K562 (cell line): ENCODE measurements around the gene KCTD19. TPM values are rescaled to one million over a fixed set of nuclear protein-coding genes. Genes with fewer than 3 reads are reported as not detected.

ENCODE experiments used
- ATAC-seq: fragments of 200-7000 bp; cut with Tn5 transposase; 3 replicates; pipeline ENCODE4 v1.9.1; 2020; ENCODE audit warnings: moderate library complexity
- BruUV-seq: library from RNA; stranded (reverse); fragments of 400-500 nt; replicated peaks from 2 replicates; lab custom pipeline; 2021; lab: Mats Ljungman, UMichigan
- CTCF ChIA-PET: fragments of 300-600 bp; formaldehyde crosslinking; extraction: SDS; loops from one replicate; lab custom pipeline; 2021; ENCODE audit warnings: low intra/inter-chr PET ratio; lab: Yijun Ruan, JAX
- POLR2A ChIA-PET: fragments of 300-600, 350-650 bp; sonication (Branson Sonifier 250); formaldehyde crosslinking; extraction: SDS; loops from one replicate; lab custom pipeline; 2021; ENCODE audit warnings: antibody characterized with exemption, inconsistent platforms; lab: Yijun Ruan, JAX
- DNase-seq, 4 experiments: peaks; one replicate each; pipeline versions ENCODE4 v3.0.0 to v3.0.0-alpha.2; 2011 to 2018; ENCODE audit warnings: low spot score in 3 of 4, mixed read lengths in 3 of 4; ENCODE audit errors: extremely low read depth in 1 of 4
- FAIRE-seq: peaks from 2 replicates; lab custom pipeline; 2011; peaks lifted over from hg19 to GRCh38; lab: Jason Lieb, UNC
- H2AFZ ChIP-seq: 2 replicates; pipeline ENCODE4 v1.6.0; 2011; ENCODE audit warnings: low read depth, low read length, control low read depth, inconsistent platforms
- H3K27ac ChIP-seq: fragments of 200-600 bp; 3 replicates; pipeline ENCODE4 v1.8.0; 2011; ENCODE audit warnings: low read depth, mild to moderate bottlenecking, control low read depth, inconsistent platforms, low read length, moderate library complexity, mixed read lengths; ENCODE audit errors: extremely low read depth
- H3K27me3 ChIP-seq, 2 experiments: fragments of 300-600 bp in 1 of 2; 2 replicates in 1 of 2; 3 replicates in 1 of 2; pipeline versions ENCODE4 v1.6.0 to v1.8.0; 2011; ENCODE audit warnings: inconsistent platforms in 2 of 2, low read length in 2 of 2, mild to moderate bottlenecking in 1 of 2, mixed read lengths in 1 of 2, moderate library complexity in 1 of 2; ENCODE audit not compliant: control insufficient read depth in 2 of 2, insufficient read depth in 2 of 2
- H3K36me3 ChIP-seq: fragments of 300-600 bp; 3 replicates; pipeline ENCODE4 v1.8.0; 2011; ENCODE audit warnings: mild to moderate bottlenecking, low read length, inconsistent platforms; ENCODE audit not compliant: control insufficient read depth, insufficient read depth
- H3K4me1 ChIP-seq, 2 experiments: fragments of 200-600 bp in 1 of 2; replicated peaks in 1 of 2; 2 replicates in 1 of 2; 3 replicates in 1 of 2; pipeline versions ENCODE4 v1.5.1 to v1.8.0; 2011; ENCODE audit warnings: inconsistent platforms in 2 of 2, low read length in 2 of 2, mild to moderate bottlenecking in 1 of 2, mixed read lengths in 1 of 2, moderate library complexity in 1 of 2; ENCODE audit not compliant: control insufficient read depth in 2 of 2, insufficient read depth in 2 of 2
- H3K4me2 ChIP-seq: 2 replicates; pipeline ENCODE4 v1.6.1; 2011; ENCODE audit warnings: low read length, control low read depth, inconsistent platforms, mixed read lengths; ENCODE audit not compliant: insufficient read depth
- H3K4me3 ChIP-seq: fragments of 200-600 bp; sonication (generic), shearing (Covaris generic); 2 replicates; pipeline ENCODE4 v1.5.1; 2016; ENCODE audit warnings: control low read depth, inconsistent platforms
- H3K79me2 ChIP-seq: fragments of 200-600 bp; 3 replicates; pipeline ENCODE4 v1.8.0; 2011; ENCODE audit warnings: low read length, inconsistent platforms; ENCODE audit not compliant: control insufficient read depth, insufficient read depth
- H3K9ac ChIP-seq, 2 experiments: 2 replicates each; pipeline versions ENCODE4 v1.6.0 to v1.6.1; 2011; ENCODE audit warnings: low read depth in 2 of 2, low read length in 2 of 2, control low read depth in 1 of 2, inconsistent platforms in 1 of 2, mild to moderate bottlenecking in 1 of 2, mixed read lengths in 1 of 2; ENCODE audit not compliant: insufficient read depth in 1 of 2
- H3K9me1 ChIP-seq: one replicate; pipeline ENCODE4 v1.6.0; 2011; ENCODE audit warnings: inconsistent platforms, mild to moderate bottlenecking, low read length, moderate library complexity; ENCODE audit not compliant: control insufficient read depth, insufficient read depth
- H3K9me3 ChIP-seq: replicated peaks from 2 replicates; pipeline ENCODE4 v1.5.1; 2011; ENCODE audit warnings: low read depth, low read length, inconsistent platforms; ENCODE audit not compliant: control insufficient read depth, insufficient read depth
- H4K20me1 ChIP-seq: replicated peaks from 2 replicates; pipeline ENCODE4 v1.6.1; 2011; ENCODE audit warnings: low read length, inconsistent platforms, mixed read lengths; ENCODE audit not compliant: control insufficient read depth, insufficient read depth
- CBFA2T2 ChIP-seq: fragments of 450-650 bp; conservative IDR thresholded peaks from 2 replicates; pipeline ENCODE4 v1.6.1; 2017; ENCODE audit warnings: mild to moderate bottlenecking
- CHD1 ChIP-seq: fragments of 200-600 bp; sonication (generic); IDR thresholded peaks from one replicate; pipeline ENCODE4 v1.6.1; 2012; ENCODE audit warnings: mild to moderate bottlenecking, moderate library complexity, low read length, inconsistent platforms
- MBD2 ChIP-seq: sonication (generic); IDR thresholded peaks from 2 replicates; pipeline ENCODE4 v1.6.1; 2016; ENCODE audit warnings: low read depth, borderline replicate concordance
- MYNN ChIP-seq, 2 experiments: sonication (generic); formaldehyde crosslinking in 1 of 2; IDR thresholded peaks; 2 replicates each; pipeline versions ENCODE4 v1.5.0 to v1.6.1; 2016 to 2020; ENCODE audit warnings: antibody characterized with exemption in 1 of 2, missing genetic modification reagents in 1 of 2
- POU5F1 ChIP-seq: fragments of 150-350 bp; IDR thresholded peaks from 2 replicates; pipeline ENCODE4 v1.6.1; 2014; ENCODE audit warnings: borderline replicate concordance, low read length, low read depth, mild to moderate bottlenecking; ENCODE audit not compliant: partially characterized antibody
- SMARCE1 ChIP-seq: fragments of 450-650 bp; IDR thresholded peaks from 2 replicates; pipeline ENCODE4 v1.7.1; 2016; ENCODE audit warnings: mild to moderate bottlenecking
- TSC22D4 ChIP-seq: fragments of 450-650 bp; IDR thresholded peaks from 2 replicates; pipeline ENCODE4 v1.6.1; 2016; ENCODE audit warnings: missing genetic modification characterization, missing biosample characterization, control low read depth
- ZBTB17 ChIP-seq: fragments of 450-650 bp; formaldehyde crosslinking; IDR thresholded peaks from 2 replicates; pipeline ENCODE4 v1.4.0; 2020; ENCODE audit warnings: mild to moderate bottlenecking
- ZBTB9 ChIP-seq: fragments of 450-650 bp; formaldehyde crosslinking; IDR thresholded peaks from 2 replicates; pipeline ENCODE4 v1.4.0; 2020; ENCODE audit warnings: mild to moderate bottlenecking, moderate library complexity
- ZFX ChIP-seq: sonication (generic); formaldehyde crosslinking; IDR thresholded peaks from 2 replicates; pipeline ENCODE4 v1.8.0; 2022; ENCODE audit warnings: mild to moderate bottlenecking, missing genetic modification reagents, moderate library complexity
- ZNF707 ChIP-seq: fragments of 250-450 bp; sonication (Bioruptor Pico); conservative IDR thresholded peaks from 2 replicates; pipeline ENCODE4 v1.8.0; 2022; ENCODE audit warnings: inconsistent platforms, mild to moderate bottlenecking, moderate library complexity
- ZSCAN29 ChIP-seq: fragments of 450-650 bp; IDR thresholded peaks from 2 replicates; pipeline ENCODE4 v1.6.1; 2017
- WGBS: fragments of 100-300 bp; shearing (Covaris generic); methylation state at CpG from one replicate; pipeline ENCODE4 v1.1.6; 2016; ENCODE audit warnings: low coverage, mixed read lengths; ENCODE audit not compliant: insufficient coverage; ENCODE audit errors: missing lambda C conversion rate; 5-methylcytosine and 5-hydroxymethylcytosine counted together
- in situ Hi-C: fragments of 300-500 bp; cut with MboI; formaldehyde crosslinking; loops from 4 replicates; pipeline ENCODE4 v1.15.0; 2018; ENCODE audit warnings: inconsistent platforms, mixed read lengths
- intact Hi-C: fragments of 100-400 bp; cut with micrococcal nuclease; formaldehyde crosslinking; loops from 2 replicates; pipeline ENCODE4 v1.14.2; 2022
- polyA plus RNA-seq, 8 experiments: library from polyadenylated mRNA; depleted of rRNA in 4 of 8; stranded (reverse) in 5 of 8; unstranded in 3 of 8; fragments of >200 nt; fragmentation: Nextera tagmentation in 2 of 8; fragmentation: Illumina TruSeq in 1 of 8; extraction: Ambion mirVana in 2 of 8; extraction: Trizol in 1 of 8; gene quantifications; 2 replicates each; pipeline versions ENCODE4 v1.2.1 to v1.2.3, GENCODE V29; 2011 to 2014; ENCODE audit warnings: inconsistent platforms in 1 of 8, missing spikeins in 1 of 8
- total RNA-seq, 7 experiments: library from RNA; depleted of rRNA in 6 of 7; stranded (reverse); fragments of >200 nt in 6 of 7; fragmentation: Illumina TruSeq in 2 of 7; extraction: Trizol in 2 of 7; gene quantifications; 2 replicates each; pipeline versions ENCODE4 v1.2.1 to v1.2.3, GENCODE V29; 2011 to 2021; ENCODE audit warnings: low replicate concordance in 1 of 7

KCTD19 gene
- total and polyA plus RNA-seq, 9 of the 15 experiments (the other 6 are each of a cell fraction or from before 2014, with no cell fraction given), result 0.03 to 0.91 (median 0.22) TPM; not detected in 2

GRCh38 chr16:67252609-67253497, 73.7 kb downstream of the KCTD19 start:
- 80% methylated on average over 4 of the region's 4 CpGs for WGBS
- Histone ChIP-seq H3K9me3 (no peaks in the 10 kb centered on the region), H3K4me2 (no peak overlapping the region), H3K79me2 (no peaks in the 10 kb centered on the region; the same call in 2 of the 3 replicates), H3K9ac (0 out of 4 replicates have a peak overlapping the region, but pooled peaks of 1 of the 2 experiments have one; percentile 40), H3K9me1 (no peaks in the 10 kb centered on the region), H3K4me1 (peaks cover 22 to 34% of the 10 kb centered on the region in 2 experiments; a peak in 4 of 5 replicates), H3K27ac (no peak overlapping the region), H3K36me3 (no peaks in the 10 kb centered on the region), H3K27me3 (no peaks in the 10 kb centered on the region), H2AFZ (no peak overlapping the region), H4K20me1 (no peaks in the 10 kb centered on the region), H3K4me3 (no peak overlapping the region)
- ChIA-PET POLR2A (interaction anchor here (0.7 to 1.0 kb wide), 3 partner anchors 11 to 396 kb away, joined by 3 to 4 read pairs (median 3); partner anchors contain the start of gene ZDHHC1), CTCF (no interaction called here)
- in situ Hi-C loops, result loop anchor here (5.0 kb wide), 1 partner anchor 89 kb away; no protein-coding TSS in a partner anchor
- no peak for TF ChIP-seq ZBTB17
- TF ChIP-seq MYNN (IDR thresholded peaks at IDR 0.05), result no peak
- TF ChIP-seq MYNN (CRISPR knock-in tag; IDR thresholded peaks at IDR 0.05), result no peak
- no peak for TF ChIP-seq TSC22D4 (tag)
- no TSS peak for BruUV-seq
- ATAC-seq (no peak), FAIRE-seq (no peak), DNase-seq (no peak)
- intact Hi-C loops, result no loop called here

- peak overlapping the region in 1 of 2 experiments; percentile 76; a peak in 1 of 4 replicates for H3K9ac ChIP-seq
- in situ Hi-C loops, result loop anchor here (5.0 kb wide), 1 partner anchor 92 kb away; no protein-coding TSS in a partner anchor
Observed at GRCh38 chr16:67250045-67250327, 76.6 kb downstream of the KCTD19 start.

More at GRCh38 chr16:67250045-67250327, 76.6 kb downstream of the KCTD19 start:
- Histone ChIP-seq H3K4me3 (no peak overlapping the region), H3K36me3 (peaks cover 4% of the 10 kb centered on the region; the same call in 1 of the 3 replicates), H3K79me2 (peaks cover 23% of the 10 kb centered on the region), H3K27ac (no peak overlapping the region), H3K9me1 (no peaks in the 10 kb centered on the region), H2AFZ (peak overlapping the region; percentile 11; the same call in 1 of the 2 replicates), H3K4me2 (peak overlapping the region; percentile 76), H3K27me3 (no peaks in the 10 kb centered on the region), H4K20me1 (no peaks in the 10 kb centered on the region), H3K9me3 (no peaks in the 10 kb centered on the region), H3K4me1 (peaks cover 29 to 53% of the 10 kb centered on the region in 2 experiments)
- TF ChIP-seq SMARCE1 (no peak), MBD2 (no peak), POU5F1 (no peak), ZBTB9 (no peak), ZNF707 (CRISPR knock-in tag) (no peak), CHD1 (no peak), ZFX (peak; percentile 10; the same call in 1 of the 2 replicates), ZSCAN29 (no peak), CBFA2T2 (no peak)
- ATAC-seq (no peak), FAIRE-seq (no peak), DNase-seq (no peak)
- ChIA-PET CTCF (no interaction called here), POLR2A (interaction anchor here (1.1 kb wide), 1 partner anchor 8 kb away, joined by 3 read pairs; no protein-coding TSS in a partner anchor)
- WGBS, result 53% methylated on average over 4 of the region's 4 CpGs
- no TSS peak for BruUV-seq
- intact Hi-C loops, result no loop called here
